Activated CD4-positive, CD25-positive, alpha-beta regulatory T cell (primary cell): Measurements from ENCODE around the gene ADK.
"Not testable (repeated sequence)": the region's sequence is repeated elsewhere in the genome, so short reads cannot be mapped to it uniquely, and the experiment has no call there.

Experiments used
- DNase-seq, 4 experiments: peaks; one replicate each; lab custom pipeline; 2025; lab: John Stamatoyannopoulos, UW

The ADK gene

GRCh38 chr10:74305730-74306129 is 154.7 kb downstream of the ADK start:
- no peak for DNase-seq

- DNase-seq: no peak
Measured at GRCh38 chr10:74306227-74306982, 155.4 kb downstream of the ADK start.

GRCh38 chr10:74307061-74307651 is 156.1 kb downstream of the ADK start:
- DNase-seq: no peak

DNA sequence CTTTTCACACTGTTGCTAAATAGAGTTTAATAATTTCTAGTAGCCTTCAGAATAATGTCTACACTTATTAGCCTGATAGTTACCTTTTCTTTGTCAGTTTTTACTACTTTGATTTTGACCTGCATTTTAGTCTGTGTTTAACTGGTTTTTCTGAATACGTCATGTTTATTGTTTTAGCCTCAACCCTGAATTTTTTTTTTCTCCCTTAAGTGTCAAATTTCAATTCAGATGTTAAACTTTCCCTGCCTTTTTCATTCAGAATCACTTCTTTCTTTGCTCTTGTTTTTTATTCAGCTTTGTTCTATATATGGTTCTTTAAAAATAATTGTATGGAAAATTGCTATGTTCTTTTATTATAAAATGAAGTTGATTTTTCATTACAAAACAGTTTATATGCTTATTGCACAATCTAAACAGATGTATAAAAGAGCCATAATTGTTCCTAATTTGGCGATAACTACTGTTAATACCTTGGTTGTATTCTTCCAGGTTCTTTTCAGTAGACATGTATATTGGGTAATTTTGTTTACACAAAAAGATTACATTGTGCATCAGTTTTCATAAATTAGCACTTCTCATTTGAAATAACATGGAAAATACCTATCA is 159.7 kb downstream of the ADK start:
- DNase-seq: no peak

DNA sequence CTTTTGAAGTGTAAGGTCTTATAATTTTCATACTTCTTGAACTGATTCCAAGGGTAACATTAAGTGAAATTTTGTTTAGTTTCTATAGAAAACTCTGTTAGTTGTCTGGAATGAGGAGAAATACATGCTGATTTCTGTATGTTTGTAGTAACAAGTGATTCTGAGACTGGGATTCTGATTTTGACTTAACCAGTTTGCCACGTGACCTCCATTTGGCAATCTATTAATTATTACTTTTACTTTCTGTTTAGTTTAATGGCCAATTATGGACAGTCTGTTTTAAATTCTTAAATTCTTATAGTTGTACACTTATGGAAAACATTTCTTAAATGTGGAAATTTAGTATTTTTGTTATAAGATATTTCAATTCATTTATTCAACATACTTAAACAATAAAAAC is 163.1 kb downstream of the ADK start:
- DNase-seq: no peak

- DNase-seq: no peak
Measured at GRCh38 chr10:74320026-74320425, 169.0 kb downstream of the ADK start.

GRCh38 chr10:74320717-74321116 is 169.7 kb downstream of the ADK start:
- no peak for DNase-seq

DNA sequence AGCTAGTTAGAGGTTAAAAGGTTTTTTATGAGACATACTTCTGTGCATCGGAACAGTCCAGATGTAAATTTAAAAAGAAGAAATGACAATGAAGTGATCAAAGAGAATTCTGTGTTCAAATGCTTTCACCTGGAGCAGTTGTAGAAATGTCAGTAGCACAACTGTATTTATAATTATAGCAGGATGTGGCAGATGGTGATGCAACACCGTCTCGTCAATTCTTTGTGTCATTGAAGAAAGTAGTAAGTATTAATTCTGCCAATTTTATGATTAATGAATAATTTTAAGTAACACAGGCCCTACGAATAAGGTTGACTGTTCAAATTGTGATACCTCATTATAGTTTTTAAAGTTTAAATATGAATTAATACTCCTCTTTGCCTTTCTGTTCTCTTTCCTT is 171.1 kb downstream of the ADK start:
- DNase-seq: no peak

DNA sequence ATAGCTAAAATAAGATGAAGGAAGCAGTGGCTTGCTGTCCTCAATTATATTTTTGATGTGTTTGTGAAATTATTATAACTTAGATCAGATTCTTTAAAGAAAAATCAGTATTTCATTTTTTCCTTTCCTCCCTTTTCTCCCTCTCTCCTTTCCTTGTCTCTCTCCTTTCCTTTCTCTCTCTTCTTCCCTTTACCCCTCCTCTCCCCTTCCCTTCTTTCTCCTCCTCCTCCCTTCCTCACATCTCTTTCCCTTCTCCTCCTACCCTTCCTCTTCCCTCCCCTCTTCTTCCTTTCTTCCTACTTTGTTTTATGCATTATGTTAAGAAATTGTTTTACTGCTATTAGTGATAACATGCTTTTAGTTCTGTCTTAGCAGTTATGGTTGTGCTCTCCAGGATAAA is 171.5 kb downstream of the ADK start:
- no peak for DNase-seq

- DNase-seq: no peak
Measured at GRCh38 chr10:74328388-74328787, 177.4 kb downstream of the ADK start.

DNA sequence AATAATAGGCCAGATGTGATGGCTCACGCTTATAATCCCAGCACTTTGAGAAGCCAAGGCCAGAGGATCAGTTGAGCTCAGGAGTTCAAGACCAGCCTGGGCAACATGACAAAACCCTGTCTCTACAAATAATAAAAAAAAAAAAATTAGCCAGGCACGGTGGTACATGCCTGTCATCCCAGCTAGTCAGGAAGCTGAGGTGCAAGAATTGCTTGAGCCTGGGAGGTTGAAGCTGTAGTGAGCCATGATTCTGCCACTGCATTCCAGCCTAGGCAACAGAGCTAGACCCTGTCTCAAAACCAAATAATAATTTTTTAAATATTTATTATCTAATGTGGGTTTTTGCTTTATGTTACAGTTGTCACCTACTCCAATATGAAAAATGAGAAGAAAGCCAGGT is 178.9 kb downstream of the ADK start:
- DNase-seq: no peak

DNA sequence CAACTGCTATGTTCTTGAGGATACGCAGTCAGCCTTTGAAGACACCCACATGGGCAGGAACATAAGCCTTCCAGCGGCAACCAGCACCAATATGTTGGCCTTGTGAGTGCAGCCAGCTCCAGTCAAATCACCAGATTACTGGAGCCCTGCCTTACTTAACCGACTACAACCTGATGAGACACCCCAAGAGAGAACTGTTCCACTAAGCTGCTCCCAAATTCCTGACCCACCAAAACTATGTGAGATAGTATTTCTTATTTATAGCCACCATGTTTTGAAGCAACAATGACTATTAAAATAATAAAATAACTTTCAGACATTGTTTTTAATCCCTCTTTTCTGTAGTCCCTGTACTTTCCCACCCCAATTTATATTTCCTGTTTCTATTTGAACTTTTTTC is 179.6 kb downstream of the ADK start:
- DNase-seq: no peak

DNA sequence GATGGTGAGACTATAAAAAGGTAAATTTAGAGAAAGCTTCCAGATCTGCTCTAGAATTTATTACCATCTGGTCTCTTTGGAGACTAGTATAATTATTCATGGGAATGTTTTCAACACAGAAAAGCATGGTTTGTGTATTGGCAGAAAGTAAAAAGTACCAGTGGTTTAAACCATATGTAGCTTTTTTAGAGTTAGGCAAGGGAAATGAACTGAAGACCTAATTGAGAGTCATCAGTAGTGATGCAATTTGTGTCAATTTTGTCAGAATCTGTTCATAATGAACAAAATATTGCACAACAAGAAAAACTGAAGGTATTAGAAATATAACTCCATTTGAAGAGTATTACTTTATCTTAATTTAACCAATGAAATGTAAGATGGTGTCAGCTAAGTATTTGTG is 181.4 kb downstream of the ADK start:
- DNase-seq: no peak

DNA sequence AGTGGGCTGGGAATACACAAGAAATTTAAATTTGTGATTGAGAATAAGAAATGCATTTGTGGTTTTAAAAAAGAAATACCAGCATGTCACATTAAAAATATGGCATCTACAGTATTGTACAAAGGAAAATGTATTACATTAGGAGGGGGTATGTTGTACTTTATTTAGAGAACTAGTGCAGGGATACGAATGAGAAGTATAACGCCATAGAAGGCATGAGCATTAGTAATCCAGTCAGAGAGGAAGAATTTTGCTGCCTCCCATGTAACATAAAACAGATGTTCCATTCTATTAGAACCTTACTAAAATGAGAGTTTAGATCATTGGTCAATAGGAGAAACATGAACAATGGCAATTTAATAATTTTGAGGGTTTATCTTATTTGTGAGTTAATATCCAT is 182.2 kb downstream of the ADK start:
- no peak for DNase-seq

GRCh38 chr10:74334221-74334620 is 183.2 kb downstream of the ADK start:
- no peak for DNase-seq

- DNase-seq: no peak
Measured at GRCh38 chr10:74335501-74335900, 184.5 kb downstream of the ADK start.

GRCh38 chr10:74337330-74338016 is 186.5 kb downstream of the ADK start:
- no peak for DNase-seq

- DNase-seq: no peak
Measured at GRCh38 chr10:74342991-74343390, 192.0 kb downstream of the ADK start.

GRCh38 chr10:74343804-74344203 is 192.8 kb downstream of the ADK start:
- no peak for DNase-seq

- no peak for DNase-seq
Measured at GRCh38 chr10:74344306-74344705, 193.3 kb downstream of the ADK start.

- DNase-seq: no peak
Measured at GRCh38 chr10:74347522-74347921, 196.5 kb downstream of the ADK start.

- not testable (repeated sequence) for DNase-seq
Measured at GRCh38 chr10:74353021-74353420, 202.0 kb downstream of the ADK start.

GRCh38 chr10:74361678-74362077 is 210.7 kb downstream of the ADK start:
- no peak for DNase-seq
